B cell (primary cell): ENCODE results near the gene TUSC7. TPM values are rescaled to one million over a fixed set of nuclear protein-coding genes. Genes with fewer than 3 reads are reported as not detected.

Source experiments
- ATAC-seq: fragments of 200-7000 bp; cut with Tn5 transposase; one replicate; pipeline ENCODE4 v1.10.0; 2021; ENCODE audit warnings: low read depth, mild to moderate bottlenecking, moderate number of reproducible peaks, moderate library complexity
- CTCF ChIA-PET: fragments of 350-600 bp; sonication (Branson Sonifier 250); formaldehyde crosslinking; loops from one replicate; lab custom pipeline; 2021; ENCODE audit warnings: antibody characterized with exemption, inconsistent platforms; lab: Charles Lee
- POLR2A ChIA-PET: fragments of 350-600 bp; sonication (Branson Sonifier 250); formaldehyde crosslinking; loops from one replicate; lab custom pipeline; 2021; ENCODE audit warnings: antibody characterized with exemption; lab: Charles Lee
- DNase-seq: peaks from one replicate; pipeline ENCODE4 v3.0.0; 2013
- H2AFZ ChIP-seq: 2 replicates; pipeline ENCODE4 v1.6.1; 2012; ENCODE audit warnings: mild to moderate bottlenecking, low read depth, low read length; ENCODE audit not compliant: insufficient read depth, poor library complexity, severe bottlenecking
- H3K27ac ChIP-seq, 2 donors: 1 replicate in 1 of 2; 2 replicates in 1 of 2; pipeline ENCODE4 v1.5.1; 2012 to 2013; ENCODE audit warnings: low read length in 2 of 2, mild to moderate bottlenecking in 2 of 2, moderate library complexity in 1 of 2
- H3K27me3 ChIP-seq, 4 experiments: fragments of 200-600 bp in 1 of 4; sonication (generic) in 1 of 4; replicated peaks in 1 of 4; 1 replicate in 2 of 4; 2 replicates in 2 of 4; pipeline versions ENCODE4 v1.6.1 to v1.7.0; 2013 to 2016; ENCODE audit warnings: low read length in 3 of 4, mild to moderate bottlenecking in 2 of 4, mixed read lengths in 1 of 4, moderate library complexity in 1 of 4; ENCODE audit not compliant: insufficient read depth in 4 of 4, control insufficient read depth in 3 of 4; ENCODE audit errors: control extremely low read depth in 1 of 4
- H3K36me3 ChIP-seq, 2 experiments: replicated peaks in 1 of 2; 1 replicate in 1 of 2; 2 replicates in 1 of 2; pipeline versions ENCODE4 v1.6.1 to v1.7.1; 2013; ENCODE audit warnings: low read length in 1 of 2; ENCODE audit not compliant: insufficient read depth in 2 of 2, control insufficient read depth in 1 of 2; ENCODE audit errors: control extremely low read depth in 1 of 2, extremely low read depth in 1 of 2
- H3K4me1 ChIP-seq, 2 donors: fragments of 200-600 bp in 1 of 2; sonication (generic) in 1 of 2; 1 replicate in 1 of 2; 2 replicates in 1 of 2; pipeline versions ENCODE4 v1.5.1 to v1.6.1; 2013 to 2017; ENCODE audit warnings: low read length in 2 of 2; ENCODE audit not compliant: control insufficient read depth in 2 of 2, insufficient read depth in 2 of 2
- H3K4me2 ChIP-seq: replicated peaks from 2 replicates; pipeline ENCODE3; 2012; ENCODE audit warnings: mild to moderate bottlenecking, low read depth, low read length; ENCODE audit not compliant: poor library complexity, severe bottlenecking
- H3K4me3 ChIP-seq, 5 experiments: fragments of 200-600 bp in 1 of 5; sonication (generic) in 1 of 5; 1 replicate in 3 of 5; 2 replicates in 2 of 5; pipeline versions ENCODE4 v1.5.1 to v1.7.0; 2011 to 2016; ENCODE audit warnings: low read length in 4 of 5, mild to moderate bottlenecking in 4 of 5, low read depth in 2 of 5, control low read depth in 1 of 5, moderate library complexity in 1 of 5; ENCODE audit not compliant: insufficient read depth in 1 of 5; ENCODE audit errors: control extremely low read depth in 1 of 5, extremely low read depth in 1 of 5
- H3K79me2 ChIP-seq: fragments of 200-600 bp; sonication (generic); one replicate; pipeline ENCODE4 v1.6.0; 2016; ENCODE audit warnings: low read length; ENCODE audit not compliant: control insufficient read depth, insufficient read depth
- H3K9ac ChIP-seq: fragments of 200-600 bp; sonication (generic); 2 replicates; pipeline ENCODE4 v1.6.1; 2017; ENCODE audit warnings: mild to moderate bottlenecking, low read length, moderate library complexity
- H3K9me3 ChIP-seq, 3 donors: one replicate each; pipeline versions ENCODE4 v1.6.1 to v1.7.1; 2013; ENCODE audit warnings: low read length in 2 of 3; ENCODE audit not compliant: control insufficient read depth in 2 of 3, insufficient read depth in 1 of 3; ENCODE audit errors: control extremely low read depth in 1 of 3
- H4K20me1 ChIP-seq: 2 replicates; pipeline ENCODE4 v1.6.0; 2012; ENCODE audit warnings: mild to moderate bottlenecking, low read length; ENCODE audit not compliant: insufficient read depth, control insufficient read depth, poor library complexity, severe bottlenecking
- H3K27ac Mint-ChIP-seq: one replicate; pipeline ENCODE4 v1.8.0; 2021; ENCODE audit warnings: mixed read lengths
- H3K27me3 Mint-ChIP-seq: one replicate; pipeline ENCODE4 v1.8.0; 2021; ENCODE audit warnings: mixed read lengths
- H3K4me1 Mint-ChIP-seq: one replicate; pipeline ENCODE4 v1.8.0; 2021; ENCODE audit warnings: mixed read lengths
- H3K4me3 Mint-ChIP-seq: one replicate; pipeline ENCODE4 v1.8.0; 2021; ENCODE audit warnings: mixed read lengths
- H3K9me3 Mint-ChIP-seq: one replicate; pipeline ENCODE4 v1.8.0; 2022; ENCODE audit warnings: mixed read lengths; ENCODE audit not compliant: insufficient read depth
- EZH2 ChIP-seq: IDR thresholded peaks from 2 replicates; pipeline ENCODE4 v1.6.1; 2012; ENCODE audit warnings: borderline replicate concordance, low read depth, mild to moderate bottlenecking, moderate library complexity, low read length; ENCODE audit not compliant: insufficient read depth, poor library complexity, severe bottlenecking
- WGBS: methylation state at CpG from one replicate; pipeline ENCODE4 v1.1.5; 2013; ENCODE audit warnings: missing lambda C conversion rate; ENCODE audit not compliant: insufficient coverage; 5-methylcytosine and 5-hydroxymethylcytosine counted together
- intact Hi-C: fragments of 100-400 bp; cut with micrococcal nuclease; formaldehyde crosslinking; loops from one replicate; pipeline ENCODE4 v1.10.0; 2022
- polyA plus RNA-seq: library from polyadenylated mRNA; depleted of rRNA; stranded (reverse); fragments of >200 nt; gene quantifications from 2 replicates; pipeline ENCODE4 v1.2.3, GENCODE V29; 2012
- total RNA-seq, 2 donors: library from RNA; stranded (reverse); fragments of 120-200 nt in 1 of 2; gene quantifications; 1 replicate in 1 of 2; 2 replicates in 1 of 2; pipeline versions ENCODE4 v1.2.3 to v1.2.4, GENCODE V29; 2013 to 2022
- TF ChIP-seq, protein P1 (sequence below): fragments of 200-600 bp; IDR thresholded peaks from one replicate; pipeline ENCODE4 v1.8.0; 2022; ENCODE audit warnings: antibody characterized with exemption, mild to moderate bottlenecking

TUSC7 gene
- total and polyA plus RNA-seq, 2 donors (not counting 1 experiment from before 2014, with no cell fraction given): not detected

DNA sequence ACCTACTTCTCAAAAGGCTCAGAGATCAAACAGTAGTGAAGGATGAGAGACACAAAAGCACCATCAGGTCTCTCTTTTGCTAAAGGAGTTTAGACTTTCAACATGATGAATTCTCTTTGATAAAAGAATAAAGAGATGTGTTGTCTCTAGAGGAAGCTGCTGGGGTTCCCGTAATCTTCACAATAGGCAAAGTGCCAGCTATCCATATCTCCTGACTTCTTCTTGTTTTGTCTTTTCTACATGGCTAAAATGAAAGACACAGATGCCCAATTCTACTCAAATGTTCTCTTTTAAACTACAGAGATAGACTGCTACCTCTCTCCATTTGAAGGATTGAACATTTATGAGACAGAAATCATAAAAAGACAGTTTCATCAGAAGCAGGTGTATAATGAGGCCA lies 38.4 kb upstream of the TUSC7 start:
- Mint-ChIP-seq H3K27ac (no peak overlapping the region), H3K9me3 (peaks cover 2% of the 10 kb centered on the region), H3K4me1 (no peaks in the 10 kb centered on the region), H3K27me3 (no peaks in the 10 kb centered on the region), H3K4me3 (no peak overlapping the region)
- Histone ChIP-seq H3K9me3 (no peaks in the 10 kb centered on the region), H3K4me1 (no peaks in the 10 kb centered on the region), H3K9ac (no peak overlapping the region), H3K27me3 (no peaks in the 10 kb centered on the region), H3K79me2 (no peaks in the 10 kb centered on the region), H3K36me3 (no peaks in the 10 kb centered on the region), H4K20me1 (no peaks in the 10 kb centered on the region), H3K27ac (no peak overlapping the region), H3K4me2 (no peak overlapping the region), H3K4me3 (no peak overlapping the region), H2AFZ (no peak overlapping the region)
- ATAC-seq (no peak), DNase-seq (no peak)
- WGBS: no CpG with 5 or more reads among the region's 1 CpG
- POLR2A ChIA-PET: no interaction called here
- TF ChIP-seq, protein P1, sequence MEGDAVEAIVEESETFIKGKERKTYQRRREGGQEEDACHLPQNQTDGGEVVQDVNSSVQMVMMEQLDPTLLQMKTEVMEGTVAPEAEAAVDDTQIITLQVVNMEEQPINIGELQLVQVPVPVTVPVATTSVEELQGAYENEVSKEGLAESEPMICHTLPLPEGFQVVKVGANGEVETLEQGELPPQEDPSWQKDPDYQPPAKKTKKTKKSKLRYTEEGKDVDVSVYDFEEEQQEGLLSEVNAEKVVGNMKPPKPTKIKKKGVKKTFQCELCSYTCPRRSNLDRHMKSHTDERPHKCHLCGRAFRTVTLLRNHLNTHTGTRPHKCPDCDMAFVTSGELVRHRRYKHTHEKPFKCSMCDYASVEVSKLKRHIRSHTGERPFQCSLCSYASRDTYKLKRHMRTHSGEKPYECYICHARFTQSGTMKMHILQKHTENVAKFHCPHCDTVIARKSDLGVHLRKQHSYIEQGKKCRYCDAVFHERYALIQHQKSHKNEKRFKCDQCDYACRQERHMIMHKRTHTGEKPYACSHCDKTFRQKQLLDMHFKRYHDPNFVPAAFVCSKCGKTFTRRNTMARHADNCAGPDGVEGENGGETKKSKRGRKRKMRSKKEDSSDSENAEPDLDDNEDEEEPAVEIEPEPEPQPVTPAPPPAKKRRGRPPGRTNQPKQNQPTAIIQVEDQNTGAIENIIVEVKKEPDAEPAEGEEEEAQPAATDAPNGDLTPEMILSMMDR: no peak
- no peak for TF ChIP-seq EZH2
- intact Hi-C loops: no loop called here
- CTCF ChIA-PET: no interaction called here

GRCh38 chr3:116678853-116679252 lies 30.7 kb upstream of the TUSC7 start:
- H3K4me1 Mint-ChIP-seq: no peaks in the 10 kb centered on the region
- no peaks in the 10 kb centered on the region for H3K79me2 ChIP-seq
- H3K9me3 Mint-ChIP-seq: no peaks in the 10 kb centered on the region
- no peaks in the 10 kb centered on the region for H3K4me1 ChIP-seq
- no peak overlapping the region for H2AFZ ChIP-seq
- 61% methylated on average over 9 of the region's 13 CpGs for WGBS
- DNase-seq (no peak), ATAC-seq (no peak)
- no peak overlapping the region for H3K9ac ChIP-seq
- no peak for TF ChIP-seq EZH2
- TF ChIP-seq, protein P1: no peak
- peaks cover 0 to 7% (median 0%) of the 10 kb centered on the region in 3 donors for H3K9me3 ChIP-seq
- H3K36me3 ChIP-seq: no peaks in the 10 kb centered on the region
- intact Hi-C loops: no loop called here
- H3K4me2 ChIP-seq: no peak overlapping the region
- POLR2A ChIA-PET: no interaction called here
- no peak overlapping the region for H3K4me3 ChIP-seq
- no peaks in the 10 kb centered on the region for H3K27me3 Mint-ChIP-seq
- no peak overlapping the region for H3K27ac Mint-ChIP-seq
- H4K20me1 ChIP-seq: no peaks in the 10 kb centered on the region
- CTCF ChIA-PET: no interaction called here
- H3K27ac ChIP-seq: no peak overlapping the region
- H3K27me3 ChIP-seq: no peaks in the 10 kb centered on the region
- no peak overlapping the region for H3K4me3 Mint-ChIP-seq
